Kidney epithelial cell (primary cell): ENCODE data around the gene MICAL3. TPM values are rescaled to one million over a fixed set of nuclear protein-coding genes. Genes with fewer than 3 reads are reported as not detected.
A peak's percentile ranks its signal among the peaks of the same experiment; 100 is the strongest.
"Not testable (repeated sequence)": the region's sequence is repeated elsewhere in the genome, so short reads cannot be mapped to it uniquely, and the experiment has no call there.

Experiments used
- DNase-seq: peaks from one replicate; pipeline ENCODE4 v3.0.0-alpha.2; 2010; ENCODE audit warnings: low read depth
- H3K27me3 ChIP-seq: 2 replicates; pipeline ENCODE4 v1.6.0; 2011; ENCODE audit warnings: low read length; ENCODE audit not compliant: control insufficient read depth, insufficient read depth
- H3K36me3 ChIP-seq: 2 replicates; pipeline ENCODE4 v1.5.1; 2011; ENCODE audit warnings: low read length; ENCODE audit not compliant: control insufficient read depth, insufficient read depth
- H3K4me3 ChIP-seq: 2 replicates; pipeline ENCODE4 v1.5.1; 2011; ENCODE audit warnings: low read depth, mild to moderate bottlenecking, control low read depth, low read length
- total RNA-seq: library from RNA; depleted of rRNA; stranded (reverse); fragments of >200 nt; gene quantifications from 2 replicates; pipeline ENCODE4 v1.2.3, GENCODE V29; 2015
- TF ChIP-seq, protein P1 (sequence below): IDR thresholded peaks from 2 replicates; pipeline ENCODE4 v1.5.1; 2011; ENCODE audit warnings: mild to moderate bottlenecking, moderate library complexity, low read length, control low read depth, inconsistent platforms; ENCODE audit not compliant: insufficient read depth, poor library complexity, severe bottlenecking

MICAL3 gene
- total RNA-seq, 1 donor from 2014 or later = 38.9 TPM

DNA sequence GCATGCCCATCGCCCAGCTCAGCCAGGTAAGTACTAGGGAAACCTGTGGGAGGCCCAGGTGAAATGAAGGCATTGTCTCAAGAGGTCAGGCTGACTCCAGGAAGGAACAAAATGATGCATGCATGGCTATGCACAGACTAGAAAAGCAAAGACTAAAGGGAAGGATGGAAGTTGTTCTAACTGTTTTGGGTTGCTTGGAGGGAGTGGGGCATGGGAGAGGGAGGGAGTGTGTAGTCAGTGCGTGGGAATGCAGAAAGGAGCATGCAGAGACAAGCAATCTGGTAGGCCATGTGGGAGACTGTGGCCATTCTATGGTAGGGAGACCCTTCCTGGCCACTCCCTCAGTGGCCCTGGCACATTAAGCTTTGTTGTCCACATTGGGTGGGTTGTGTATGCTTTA is 2.9 kb downstream of the MICAL3 start:
- H3K36me3 ChIP-seq = no peaks in the 10 kb centered on the region
- H3K4me3 ChIP-seq = no peak overlapping the region
- H3K27me3 ChIP-seq = no peaks in the 10 kb centered on the region
- DNase-seq = no peak
- TF ChIP-seq, protein P1, sequence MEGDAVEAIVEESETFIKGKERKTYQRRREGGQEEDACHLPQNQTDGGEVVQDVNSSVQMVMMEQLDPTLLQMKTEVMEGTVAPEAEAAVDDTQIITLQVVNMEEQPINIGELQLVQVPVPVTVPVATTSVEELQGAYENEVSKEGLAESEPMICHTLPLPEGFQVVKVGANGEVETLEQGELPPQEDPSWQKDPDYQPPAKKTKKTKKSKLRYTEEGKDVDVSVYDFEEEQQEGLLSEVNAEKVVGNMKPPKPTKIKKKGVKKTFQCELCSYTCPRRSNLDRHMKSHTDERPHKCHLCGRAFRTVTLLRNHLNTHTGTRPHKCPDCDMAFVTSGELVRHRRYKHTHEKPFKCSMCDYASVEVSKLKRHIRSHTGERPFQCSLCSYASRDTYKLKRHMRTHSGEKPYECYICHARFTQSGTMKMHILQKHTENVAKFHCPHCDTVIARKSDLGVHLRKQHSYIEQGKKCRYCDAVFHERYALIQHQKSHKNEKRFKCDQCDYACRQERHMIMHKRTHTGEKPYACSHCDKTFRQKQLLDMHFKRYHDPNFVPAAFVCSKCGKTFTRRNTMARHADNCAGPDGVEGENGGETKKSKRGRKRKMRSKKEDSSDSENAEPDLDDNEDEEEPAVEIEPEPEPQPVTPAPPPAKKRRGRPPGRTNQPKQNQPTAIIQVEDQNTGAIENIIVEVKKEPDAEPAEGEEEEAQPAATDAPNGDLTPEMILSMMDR = no peak

DNA sequence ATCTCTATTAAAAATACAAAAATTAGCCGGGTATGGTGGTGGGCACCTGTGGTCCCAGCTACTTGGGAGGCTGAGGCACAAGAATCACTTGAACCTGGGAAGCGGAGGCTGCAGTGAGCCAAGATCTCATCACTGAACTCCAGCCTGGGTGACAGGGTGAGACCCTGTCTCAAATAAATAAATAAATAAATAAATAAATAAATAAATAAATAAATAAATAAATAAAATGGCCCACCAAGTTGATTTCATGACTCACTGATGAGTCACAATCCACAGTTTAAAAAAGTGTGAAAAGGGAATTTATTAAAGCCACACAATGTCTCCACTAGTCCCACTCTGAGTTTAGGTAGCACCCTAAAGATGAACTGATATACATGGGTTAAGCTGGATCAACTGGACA is 3.6 kb downstream of the MICAL3 start:
- not testable (repeated sequence) for H3K4me3 ChIP-seq, DNase-seq, H3K36me3 ChIP-seq, H3K27me3 ChIP-seq

DNA sequence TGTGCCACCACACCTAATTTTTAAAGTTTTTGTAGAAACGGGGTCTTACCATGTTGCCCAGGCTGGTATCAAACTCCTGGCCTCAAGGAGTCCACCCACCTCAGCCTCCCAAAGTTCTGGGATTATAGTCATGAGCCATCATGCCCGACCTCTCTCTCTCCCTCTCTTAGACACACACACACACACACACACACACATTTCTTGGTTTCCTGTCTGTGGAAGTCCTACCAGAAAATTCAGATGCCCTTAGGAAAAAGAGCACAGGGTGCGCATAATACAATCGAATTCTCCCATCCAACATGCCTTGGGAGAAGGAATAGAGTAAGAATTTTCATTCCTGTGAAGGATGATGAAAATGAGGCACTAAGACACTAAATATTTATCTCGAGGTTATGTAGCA is 10.4 kb downstream of the MICAL3 start:
- TF ChIP-seq, protein P1 = no peak
- Histone ChIP-seq H3K36me3 (no peaks in the 10 kb centered on the region), H3K4me3 (no peak overlapping the region), H3K27me3 (no peaks in the 10 kb centered on the region)
- no peak for DNase-seq

GRCh38 chr22:18013436-18013835 is 10.9 kb downstream of the MICAL3 start:
- Histone ChIP-seq H3K27me3 (no peaks in the 10 kb centered on the region), H3K4me3 (no peak overlapping the region), H3K36me3 (no peaks in the 10 kb centered on the region)
- TF ChIP-seq, protein P1 = no peak
- DNase-seq = no peak

DNA sequence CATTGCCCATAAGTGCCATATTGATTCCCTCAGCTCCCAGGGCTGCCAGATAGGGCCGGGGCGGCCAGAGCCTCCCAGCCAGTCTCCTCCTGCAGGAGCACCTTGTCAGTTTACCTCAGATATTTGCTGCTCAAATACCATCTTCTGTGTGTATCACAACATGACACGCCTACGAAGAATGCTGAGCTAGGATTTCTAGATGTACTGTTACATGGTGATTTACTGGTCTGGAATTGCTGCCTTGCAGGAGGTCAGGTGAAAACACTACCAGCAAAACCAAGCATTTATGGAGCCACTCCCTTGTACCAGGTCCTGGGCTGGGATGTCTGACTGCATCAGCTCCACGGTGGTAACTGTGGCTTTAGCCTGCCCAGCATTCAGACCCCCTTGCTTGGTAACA is 11.8 kb downstream of the MICAL3 start:
- TF ChIP-seq, protein P1 = no peak

GRCh38 chr22:18010266-18010665 is 14.1 kb downstream of the MICAL3 start:
- DNase-seq = no peak
- Histone ChIP-seq H3K27me3 (no peaks in the 10 kb centered on the region), H3K4me3 (no peak overlapping the region), H3K36me3 (no peaks in the 10 kb centered on the region)
- TF ChIP-seq, protein P1 = no peak

More for the DNA sequence above, 11.8 kb downstream of the MICAL3 start:
- DNase-seq = peak; percentile 78
- H3K4me3 ChIP-seq = no peak overlapping the region
- no peaks in the 10 kb centered on the region for H3K36me3 ChIP-seq
- no peaks in the 10 kb centered on the region for H3K27me3 ChIP-seq
